Measurements from ENCODE around the gene SLC25A25. TPM values are rescaled to one million over a fixed set of nuclear protein-coding genes. Genes with fewer than 3 reads are reported as not detected.

The SLC25A25 gene
- total and polyA plus RNA-seq, 9 of the 15 experiments (the other 6 are each of a cell fraction or from before 2014, with no cell fraction given), result 0.07 to 35.9 (median 23.2) TPM

DNA sequence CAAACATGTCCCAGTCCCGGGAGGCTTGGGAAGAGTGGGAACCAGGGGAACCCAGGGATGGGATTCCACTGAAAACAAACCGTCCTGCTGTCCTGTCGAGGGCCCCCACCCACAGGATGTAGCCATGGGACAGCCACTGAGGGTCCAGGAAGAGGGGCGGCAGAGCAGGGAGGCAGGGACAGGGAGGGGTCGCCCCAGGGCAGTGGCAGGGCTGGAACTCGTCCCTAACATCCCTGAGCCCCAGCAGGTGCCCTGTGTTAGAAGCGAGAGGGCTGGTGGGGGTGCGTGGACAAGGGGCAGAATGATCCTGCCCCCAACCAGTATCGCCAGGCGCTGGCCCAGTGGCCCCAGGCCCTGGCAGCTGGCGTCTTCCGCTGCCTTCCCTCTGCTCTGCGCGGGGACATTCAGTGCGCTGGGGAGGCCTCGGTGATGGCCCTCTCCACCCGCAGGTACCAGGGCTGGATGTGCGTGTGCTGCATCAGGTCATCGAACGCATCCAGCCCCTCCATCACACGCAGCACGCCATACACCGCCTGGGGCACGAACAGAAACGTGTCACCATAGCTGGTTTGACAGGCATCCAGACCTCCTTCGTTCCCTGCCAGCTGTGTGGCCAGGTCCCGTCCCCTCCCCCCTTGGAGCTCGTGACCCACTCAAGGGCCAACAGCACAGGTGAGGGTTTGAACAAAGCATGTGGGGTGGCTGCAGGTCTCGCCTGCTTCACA lies 52.9 kb downstream of the SLC25A25 start:
- Histone ChIP-seq H4K20me1 (replicated peaks; ENCODE audit: control insufficient read depth, insufficient read depth, low read length) (peaks cover 3% of the 10 kb centered on the region; the same call in 1 of the 2 replicates), H3K9me3 (replicated peaks; ENCODE audit: control insufficient read depth, insufficient read depth, low read depth, low read length) (no peaks in the 10 kb centered on the region; the same call in 1 of the 2 replicates), H3K36me3 (ENCODE audit: control insufficient read depth, insufficient read depth, low read length) (peaks cover 62% of the 10 kb centered on the region), H3K4me1 (replicated peaks in 1 of 2; ENCODE audit: control insufficient read depth in 2 of 2, insufficient read depth in 2 of 2, low read length in 2 of 2) (peaks cover 18 to 60% of the 10 kb centered on the region in 2 experiments), H3K27ac (ENCODE audit: extremely low read depth, low read depth, low read length) (no peak overlapping the region), H3K9me1 (ENCODE audit: control insufficient read depth, insufficient read depth, low read length) (no peaks in the 10 kb centered on the region), H3K9ac (ENCODE audit: insufficient read depth in 1 of 2, low read depth in 2 of 2, low read length in 2 of 2) (no peak overlapping the region), H3K4me2 (ENCODE audit: insufficient read depth, low read length) (no peak overlapping the region), H3K27me3 (ENCODE audit: control insufficient read depth in 2 of 2, insufficient read depth in 2 of 2, low read length in 2 of 2) (no peaks in the 10 kb centered on the region), H2AFZ (ENCODE audit: low read depth, low read length) (no peak overlapping the region), H3K4me3 (no peak overlapping the region), H3K79me2 (ENCODE audit: control insufficient read depth, insufficient read depth, low read length) (peaks cover 17% of the 10 kb centered on the region)
- DNase-seq (ENCODE audit: extremely low read depth in 1 of 4, low spot score in 3 of 4) (no peak), FAIRE-seq (no peak), ATAC-seq (no peak)
- CTCF ChIA-PET (ENCODE audit: low intra/inter-chr PET ratio), result no interaction called here
- no TSS peak for BruUV-seq (replicated peaks)
- WGBS (ENCODE audit: insufficient coverage, low coverage, missing lambda C conversion rate), result 87% methylated on average over 25 of the region's 29 CpGs
- intact Hi-C loops (cut with micrococcal nuclease), result loop anchor here (10.0 kb wide), 2 partner anchors 74 to 154 kb away; partner anchors contain the start of genes CIZ1, GOLGA2 and SWI5
- in situ Hi-C loops (cut with MboI), result no loop called here
- no peak for TF ChIP-seq KLF10 (CRISPR knock-in tag; IDR thresholded peaks at IDR 0.05)
- TF ChIP-seq MIER1 (IDR thresholded peaks at IDR 0.05; ENCODE audit: low read depth), result no peak
- peak; percentile 52; the same call in 1 of the 2 replicates for TF ChIP-seq RBFOX2 (IDR thresholded peaks at IDR 0.05; ENCODE audit: low read depth, low read length)
- peak; percentile 13; the same call in 1 of the 2 replicates for TF ChIP-seq POLR2A (conservative IDR thresholded peaks at IDR 0.05)
- 0 out of 2 replicates have a peak, but pooled peaks have one; percentile 36 for TF ChIP-seq POLR2AphosphoS5 (IDR thresholded peaks at IDR 0.05; ENCODE audit: control insufficient read depth, insufficient read depth, low read depth, low read length)
- peak; percentile 18 for TF ChIP-seq RBM22 (IDR thresholded peaks at IDR 0.05; ENCODE audit: low read depth, low read length, poor library complexity, severe bottlenecking)
- TF ChIP-seq, protein P1, sequence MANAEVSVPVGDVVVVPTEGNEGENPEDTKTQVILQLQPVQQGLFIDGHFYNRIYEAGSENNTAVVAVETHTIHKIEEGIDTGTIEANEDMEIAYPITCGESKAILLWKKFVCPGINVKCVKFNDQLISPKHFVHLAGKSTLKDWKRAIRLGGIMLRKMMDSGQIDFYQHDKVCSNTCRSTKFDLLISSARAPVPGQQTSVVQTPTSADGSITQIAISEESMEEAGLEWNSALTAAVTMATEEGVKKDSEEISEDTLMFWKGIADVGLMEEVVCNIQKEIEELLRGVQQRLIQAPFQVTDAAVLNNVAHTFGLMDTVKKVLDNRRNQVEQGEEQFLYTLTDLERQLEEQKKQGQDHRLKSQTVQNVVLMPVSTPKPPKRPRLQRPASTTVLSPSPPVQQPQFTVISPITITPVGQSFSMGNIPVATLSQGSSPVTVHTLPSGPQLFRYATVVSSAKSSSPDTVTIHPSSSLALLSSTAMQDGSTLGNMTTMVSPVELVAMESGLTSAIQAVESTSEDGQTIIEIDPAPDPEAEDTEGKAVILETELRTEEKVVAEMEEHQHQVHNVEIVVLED (CRISPR knock-in tag; IDR thresholded peaks at IDR 0.05), result no peak
- no peak for TF ChIP-seq HDAC8 (tag; IDR thresholded peaks at IDR 0.05)
- no peak for TF ChIP-seq ZNF133 (CRISPR knock-in tag; IDR thresholded peaks at IDR 0.05)
- no peak for TF ChIP-seq FOXA3 (CRISPR knock-in tag; conservative IDR thresholded peaks at IDR 0.05 in 1 of 2, IDR thresholded peaks at IDR 0.05 in 1 of 2)
- TF ChIP-seq TRIM28 (IDR thresholded peaks at IDR 0.05), result no peak
- TF ChIP-seq, protein P2, sequence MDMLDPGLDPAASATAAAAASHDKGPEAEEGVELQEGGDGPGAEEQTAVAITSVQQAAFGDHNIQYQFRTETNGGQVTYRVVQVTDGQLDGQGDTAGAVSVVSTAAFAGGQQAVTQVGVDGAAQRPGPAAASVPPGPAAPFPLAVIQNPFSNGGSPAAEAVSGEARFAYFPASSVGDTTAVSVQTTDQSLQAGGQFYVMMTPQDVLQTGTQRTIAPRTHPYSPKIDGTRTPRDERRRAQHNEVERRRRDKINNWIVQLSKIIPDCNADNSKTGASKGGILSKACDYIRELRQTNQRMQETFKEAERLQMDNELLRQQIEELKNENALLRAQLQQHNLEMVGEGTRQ (CRISPR knock-in tag; IDR thresholded peaks at IDR 0.05), result no peak
- peak; percentile 60 for TF ChIP-seq POLR2G (IDR thresholded peaks at IDR 0.05; ENCODE audit: low read depth, low read length)
- no peak for TF ChIP-seq KDM1A (IDR thresholded peaks at IDR 0.05)
- 0 out of 2 replicates have a peak, but pooled peaks have one; percentile 10 for TF ChIP-seq SUPT5H (IDR thresholded peaks at IDR 0.05)
- TF ChIP-seq POLR2AphosphoS2 (IDR thresholded peaks at IDR 0.05; ENCODE audit: low read length), result no peak
- no peak for TF ChIP-seq NR2C1 (IDR thresholded peaks at IDR 0.05)
- no peak for TF ChIP-seq NR2C1 (tag; IDR thresholded peaks at IDR 0.05)
- POLR2A ChIA-PET, result interaction anchor here (0.6 to 0.7 kb wide), 2 partner anchors 40 to 173 kb away, joined by 3 to 4 read pairs; no protein-coding TSS in a partner anchor
